Measurements from ENCODE around the gene TMEM54.

Gene TMEM54

GRCh38 chr1:32863881-32864245 lies 37.3 kb downstream of the TMEM54 start:
- Mint-ChIP-seq H3K4me3 (no peak overlapping the region), H3K4me1 (no peaks in the 10 kb centered on the region), H3K27ac (no peak overlapping the region), H3K27me3 (peaks cover 2% of the 10 kb centered on the region), H3K9me3 (no peaks in the 10 kb centered on the region), H3K36me3 (peaks cover 32% of the 10 kb centered on the region)
- DNase-seq (ENCODE audit: low spot score in 2 of 2) (no peak), ATAC-seq (ENCODE audit: low read depth) (no peak)

GRCh38 chr1:32863218-32863880 lies 37.8 kb downstream of the TMEM54 start:
- H3K4me3 Mint-ChIP-seq = no peak overlapping the region
- peaks cover 29% of the 10 kb centered on the region for H3K36me3 Mint-ChIP-seq
- no peak for ATAC-seq (ENCODE audit: low read depth)
- H3K9me3 Mint-ChIP-seq = no peaks in the 10 kb centered on the region
- DNase-seq (ENCODE audit: low spot score in 2 of 2) = no peak
- H3K27me3 Mint-ChIP-seq = no peaks in the 10 kb centered on the region
- no peaks in the 10 kb centered on the region for H3K4me1 Mint-ChIP-seq
- H3K27ac Mint-ChIP-seq = no peak overlapping the region

- Mint-ChIP-seq H3K36me3 (peaks cover 31% of the 10 kb centered on the region), H3K27me3 (no peaks in the 10 kb centered on the region), H3K9me3 (no peaks in the 10 kb centered on the region), H3K27ac (peak overlapping the region; percentile 17), H3K4me1 (no peaks in the 10 kb centered on the region), H3K4me3 (no peak overlapping the region)
- ATAC-seq (ENCODE audit: low read depth) (no peak), DNase-seq (ENCODE audit: low spot score in 2 of 2) (no peak)
These were observed 39.1 kb downstream of the TMEM54 start for GRCh38 chr1:32861904-32862695.

- H3K4me1 Mint-ChIP-seq = no peaks in the 10 kb centered on the region
- H3K9me3 Mint-ChIP-seq = no peaks in the 10 kb centered on the region
- ATAC-seq (ENCODE audit: low read depth) (no peak), DNase-seq (ENCODE audit: low spot score in 2 of 2) (no peak)
- no peak overlapping the region for H3K27ac Mint-ChIP-seq
- no peak overlapping the region for H3K4me3 Mint-ChIP-seq
- H3K36me3 Mint-ChIP-seq = peaks cover 28% of the 10 kb centered on the region
- H3K27me3 Mint-ChIP-seq = no peaks in the 10 kb centered on the region
These were observed 40.6 kb downstream of the TMEM54 start for GRCh38 chr1:32860566-32860965.

- Mint-ChIP-seq H3K27ac (no peak overlapping the region), H3K36me3 (peaks cover 27% of the 10 kb centered on the region), H3K4me1 (no peaks in the 10 kb centered on the region), H3K4me3 (no peak overlapping the region), H3K27me3 (no peaks in the 10 kb centered on the region), H3K9me3 (no peaks in the 10 kb centered on the region)
- no peak for ATAC-seq (ENCODE audit: low read depth)
- DNase-seq (ENCODE audit: low spot score in 2 of 2) = no peak
These were observed 41.3 kb downstream of the TMEM54 start for GRCh38 chr1:32859915-32860314.

- no peak overlapping the region for H3K4me3 Mint-ChIP-seq
- no peaks in the 10 kb centered on the region for H3K4me1 Mint-ChIP-seq
- no peaks in the 10 kb centered on the region for H3K27me3 Mint-ChIP-seq
- ATAC-seq (ENCODE audit: low read depth) (no peak), DNase-seq (ENCODE audit: low spot score in 2 of 2) (no peak)
- H3K36me3 Mint-ChIP-seq = peaks cover 30% of the 10 kb centered on the region
- no peak overlapping the region for H3K27ac Mint-ChIP-seq
- H3K9me3 Mint-ChIP-seq = no peaks in the 10 kb centered on the region
These were observed 42.4 kb downstream of the TMEM54 start for GRCh38 chr1:32858791-32859190.

GRCh38 chr1:32858136-32858535 lies 43.1 kb downstream of the TMEM54 start:
- H3K27me3 Mint-ChIP-seq = no peaks in the 10 kb centered on the region
- H3K4me1 Mint-ChIP-seq = no peaks in the 10 kb centered on the region
- ATAC-seq (ENCODE audit: low read depth) (no peak), DNase-seq (ENCODE audit: low spot score in 2 of 2) (no peak)
- peaks cover 30% of the 10 kb centered on the region for H3K36me3 Mint-ChIP-seq
- no peak overlapping the region for H3K27ac Mint-ChIP-seq
- H3K4me3 Mint-ChIP-seq = no peak overlapping the region
- no peaks in the 10 kb centered on the region for H3K9me3 Mint-ChIP-seq

- H3K4me3 Mint-ChIP-seq = no peak overlapping the region
- DNase-seq (ENCODE audit: low spot score in 2 of 2) = no peak
- no peaks in the 10 kb centered on the region for H3K27me3 Mint-ChIP-seq
- no peaks in the 10 kb centered on the region for H3K9me3 Mint-ChIP-seq
- no peak for ATAC-seq (ENCODE audit: low read depth)
- H3K4me1 Mint-ChIP-seq = no peaks in the 10 kb centered on the region
- H3K27ac Mint-ChIP-seq = no peak overlapping the region
- peaks cover 26% of the 10 kb centered on the region for H3K36me3 Mint-ChIP-seq
These were observed 45.1 kb downstream of the TMEM54 start for GRCh38 chr1:32855861-32856617.

- H3K27me3 Mint-ChIP-seq = no peaks in the 10 kb centered on the region
- H3K4me1 Mint-ChIP-seq = no peaks in the 10 kb centered on the region
- no peak overlapping the region for H3K27ac Mint-ChIP-seq
- ATAC-seq (ENCODE audit: low read depth) (no peak), DNase-seq (ENCODE audit: low spot score in 2 of 2) (no peak)
- H3K4me3 Mint-ChIP-seq = no peak overlapping the region
- H3K9me3 Mint-ChIP-seq = no peaks in the 10 kb centered on the region
- peaks cover 20% of the 10 kb centered on the region for H3K36me3 Mint-ChIP-seq
These were observed 52.7 kb downstream of the TMEM54 start for GRCh38 chr1:32848354-32849063.

Measured in memory B cell (primary cell).